Activated CD4-positive, alpha-beta T cell treated with anti-CD3 and anti-CD28 coated beads, Interleukin-2, Interleukin-6, amounts not matched to agents 100 ng/mL and 50 ng/mL, durations not matched to agents 16 hours and 8 hours (primary cell): ENCODE measurements around the gene ASCC2.

Source experiments
- DNase-seq: peaks from one replicate; pipeline ENCODE4 v3.0.0-alpha.2; 2020

ASCC2 gene

DNA sequence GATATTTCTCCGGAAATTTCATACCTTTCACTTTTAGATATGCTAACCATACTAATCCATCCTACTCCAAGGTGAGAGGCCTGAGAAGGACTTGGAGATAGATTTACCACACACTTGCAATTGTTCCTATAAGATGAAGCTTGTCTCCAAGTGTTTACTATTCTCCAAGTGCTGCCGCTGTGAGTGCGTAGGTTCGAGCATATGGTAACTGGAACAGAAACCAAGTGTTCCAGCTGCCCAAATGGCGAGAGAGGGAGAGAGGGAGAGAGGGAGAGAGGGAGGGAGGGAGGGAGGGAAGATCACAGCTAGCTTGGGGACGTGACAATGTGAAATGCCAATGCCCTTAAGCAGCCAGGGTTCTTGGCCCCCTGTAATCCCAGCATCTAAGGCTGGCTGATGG, 21.5 kb downstream of the ASCC2 start:
- no peak for DNase-seq

DNA sequence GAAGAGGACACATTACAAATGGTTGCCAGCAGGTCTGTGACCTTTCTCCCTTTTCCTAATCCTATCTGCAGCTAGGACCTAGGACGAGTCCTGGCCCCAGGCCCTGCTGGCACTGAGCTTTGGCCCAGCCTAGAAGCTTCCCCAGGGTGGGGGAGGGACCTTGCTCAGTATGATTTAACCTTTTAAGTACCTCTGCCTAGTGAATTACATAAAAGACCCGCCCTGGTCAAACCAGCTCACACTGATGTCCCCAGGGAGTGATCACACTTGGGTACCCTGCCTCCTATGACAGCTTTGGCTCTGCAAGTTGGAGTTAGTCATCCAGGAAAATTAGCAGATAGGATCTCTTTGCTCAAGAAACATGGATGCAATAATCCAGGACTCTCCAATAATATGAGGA, 21.9 kb downstream of the ASCC2 start:
- no peak for DNase-seq

DNA sequence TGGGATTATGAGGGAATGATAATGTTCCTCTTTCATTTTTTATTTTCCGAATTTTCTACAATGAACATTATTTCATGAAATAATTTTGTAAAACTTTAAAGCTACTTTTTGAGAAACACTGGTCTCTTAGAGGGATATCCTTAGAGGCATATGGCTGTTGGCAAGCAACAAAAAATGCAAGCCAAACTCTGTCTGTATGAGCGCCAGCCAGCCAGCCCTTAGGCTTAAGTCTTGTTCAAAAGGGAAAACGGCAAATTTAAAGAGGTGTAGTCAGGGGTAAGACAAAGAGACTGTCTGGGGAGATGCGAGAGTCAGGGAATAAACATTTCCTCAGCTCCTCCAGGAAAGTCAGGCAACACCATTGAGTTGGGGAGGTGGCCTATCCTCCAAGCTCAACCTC, 22.5 kb downstream of the ASCC2 start:
- no peak for DNase-seq

DNA sequence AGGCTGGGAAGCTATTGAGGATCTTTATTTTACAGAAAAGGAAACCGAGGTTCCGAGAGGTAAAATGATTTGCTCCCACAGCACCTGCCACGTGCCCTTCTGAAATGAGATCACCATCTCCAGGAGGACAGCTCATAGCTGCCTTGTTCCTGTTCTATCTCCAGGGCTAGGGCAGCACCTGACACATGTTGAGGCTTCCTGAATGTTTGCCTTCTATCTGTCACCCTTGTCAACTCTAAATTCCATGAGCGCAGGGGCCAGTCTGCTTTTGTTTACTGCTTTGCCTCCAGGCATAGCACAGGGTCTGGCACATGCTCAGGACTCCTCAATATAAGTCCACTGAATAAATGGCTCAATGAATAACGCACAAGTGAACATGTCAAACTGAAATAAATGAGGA, 24.1 kb downstream of the ASCC2 start:
- no peak for DNase-seq

DNA sequence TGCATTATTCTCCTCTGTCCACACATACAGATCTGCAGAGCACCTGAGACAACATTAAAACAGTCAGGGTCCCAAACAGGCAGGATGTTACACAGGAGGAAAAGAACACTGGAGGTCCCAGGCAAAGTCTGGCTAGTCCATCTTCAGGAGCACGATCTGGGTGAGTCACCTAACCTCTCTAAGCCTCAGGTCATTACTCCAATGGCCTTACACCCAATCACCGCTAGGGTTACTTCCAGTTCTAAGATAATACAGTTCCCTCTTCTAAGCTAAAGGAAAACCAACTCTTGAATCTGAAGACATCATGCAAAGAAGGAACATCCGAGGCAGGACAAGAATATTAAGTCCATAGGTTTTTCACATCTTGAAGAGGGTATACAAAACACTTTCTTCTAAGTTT, 24.5 kb downstream of the ASCC2 start:
- DNase-seq: no peak

DNA sequence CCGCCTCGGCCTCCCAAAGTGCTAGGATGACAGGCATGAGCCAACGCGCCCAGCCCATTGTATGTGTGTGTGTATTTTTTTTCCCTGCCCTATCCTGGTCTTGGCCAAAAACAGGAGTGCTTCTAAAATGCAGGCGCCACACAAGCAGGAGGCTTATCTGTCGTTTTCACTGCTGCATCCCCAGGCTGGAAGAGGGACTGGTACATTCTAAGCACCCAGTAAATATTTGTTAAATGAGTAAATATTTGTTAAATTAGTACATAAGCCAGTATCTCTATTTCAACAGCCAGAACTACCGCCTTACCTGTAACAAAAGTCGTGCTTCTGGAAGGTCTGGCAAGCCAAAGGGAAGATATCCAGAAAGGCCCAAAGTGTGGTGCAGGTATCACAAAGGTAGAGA, 24.9 kb downstream of the ASCC2 start:
- DNase-seq: no peak

DNA sequence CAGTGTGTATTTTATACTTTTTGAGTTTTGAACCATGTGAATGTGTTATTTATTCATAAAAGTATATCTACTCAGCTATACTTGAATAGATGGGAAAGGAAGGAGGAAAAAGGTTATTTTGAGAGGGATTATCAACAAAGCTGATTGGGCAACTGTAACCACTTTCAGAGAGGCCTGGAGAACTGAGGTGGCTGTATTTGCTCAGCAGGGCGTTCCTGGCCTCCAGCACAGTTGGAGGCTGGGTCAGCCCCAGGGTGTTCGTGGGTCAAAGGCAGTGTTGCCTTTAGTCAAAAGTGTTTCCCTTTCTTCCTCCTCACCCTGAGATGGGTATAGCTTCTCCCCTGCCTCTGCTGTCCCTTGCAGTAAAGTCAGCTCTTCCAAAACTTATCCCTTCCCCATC, 26.7 kb downstream of the ASCC2 start:
- no peak for DNase-seq

DNA sequence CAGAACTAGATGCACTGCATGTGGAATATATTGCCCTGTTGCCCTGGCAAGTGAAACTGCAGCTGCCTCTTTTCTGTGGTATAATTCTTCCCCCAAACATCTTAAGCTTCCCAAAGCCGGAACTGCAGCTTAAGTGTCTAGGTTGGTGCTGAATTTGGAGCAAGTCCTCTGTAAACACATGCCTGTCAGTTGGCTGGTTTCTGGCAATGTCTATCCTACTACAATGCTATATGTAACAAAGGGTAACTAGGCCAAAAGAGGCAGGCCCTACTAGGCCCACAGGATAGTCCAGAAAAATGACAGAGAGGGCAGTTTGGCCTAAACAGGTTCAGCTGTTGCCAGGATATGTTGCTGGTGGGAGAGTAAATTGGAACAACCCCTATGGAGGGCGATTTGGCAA, 27.9 kb downstream of the ASCC2 start:
- DNase-seq: no peak

DNA sequence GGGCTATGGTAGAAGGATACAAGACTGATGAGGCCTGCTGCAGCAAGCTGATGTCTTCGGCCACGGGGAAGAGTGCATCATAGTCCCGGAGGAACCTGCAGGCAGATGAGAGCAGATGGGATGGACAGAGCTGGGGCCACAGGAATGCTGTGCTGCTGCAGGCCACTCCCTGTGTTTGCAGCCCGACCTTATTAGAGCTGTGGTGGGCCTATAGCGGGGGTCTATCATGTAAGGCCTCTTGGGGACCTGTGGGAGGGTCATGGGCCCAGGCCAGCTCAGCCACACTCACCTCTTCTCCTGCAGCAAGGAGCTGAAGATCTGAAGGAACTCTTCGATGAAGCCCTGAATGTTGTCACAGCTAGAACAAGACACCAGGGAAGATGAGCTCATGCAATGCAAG, 31.9 kb downstream of the ASCC2 start:
- no peak for DNase-seq

DNA sequence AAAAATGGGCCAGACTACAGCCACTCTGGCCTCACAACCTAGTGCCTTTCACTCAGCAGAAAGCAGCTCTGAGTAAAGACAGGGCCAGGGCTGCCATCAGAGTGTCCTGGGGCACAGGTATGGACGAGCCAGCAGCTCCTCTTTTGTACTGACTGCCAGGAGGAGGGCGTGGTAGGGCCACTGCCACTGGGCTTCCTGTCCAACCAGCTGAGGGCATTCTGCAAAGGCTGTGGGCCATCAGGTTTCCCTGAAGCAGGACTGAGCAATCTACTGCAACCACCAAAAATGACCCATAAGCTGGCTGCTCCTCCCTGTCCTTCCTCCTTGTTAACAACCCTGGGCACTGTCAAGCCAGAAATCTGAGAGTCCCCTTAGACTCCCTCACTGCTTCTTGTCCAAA, 33.1 kb downstream of the ASCC2 start:
- no peak for DNase-seq

DNA sequence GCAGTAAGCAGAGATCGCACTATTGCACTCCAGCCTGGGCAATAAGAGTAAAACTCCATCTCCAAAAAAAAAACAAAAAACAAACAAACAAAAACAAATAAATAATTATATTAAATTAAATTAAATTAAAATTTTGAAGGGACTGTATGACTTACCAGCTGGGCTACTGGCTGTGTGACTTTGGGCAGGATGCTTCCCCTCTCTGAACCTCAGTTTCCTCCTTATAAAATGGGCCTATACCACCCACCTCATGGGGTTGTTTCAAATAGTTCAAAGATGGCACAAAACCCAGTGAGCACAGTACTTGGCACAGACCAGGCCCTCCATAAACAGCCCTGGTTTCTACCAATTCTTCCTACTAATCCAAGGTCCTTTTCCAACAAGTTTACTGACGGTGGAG, 34.9 kb downstream of the ASCC2 start:
- DNase-seq: no peak

DNA sequence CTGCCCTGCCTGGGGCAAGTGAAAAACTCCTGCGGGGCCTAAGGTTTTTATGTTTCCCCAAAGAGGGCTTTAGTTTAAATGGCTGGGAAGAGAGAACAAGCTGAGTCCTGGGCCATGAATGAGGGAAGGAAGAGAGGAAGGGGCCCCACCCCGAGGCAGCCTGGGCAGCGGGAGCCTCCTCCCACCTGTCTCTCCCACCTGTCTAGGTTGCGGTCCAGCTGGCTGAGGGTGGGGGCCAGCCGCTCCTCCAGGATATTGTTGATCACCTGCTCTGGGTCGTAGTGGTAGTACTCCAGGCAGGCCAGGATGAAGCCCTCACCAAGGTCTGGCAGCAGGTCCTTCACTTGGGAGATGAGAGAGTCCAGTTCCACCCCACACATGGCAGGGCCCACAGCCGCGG, 36.3 kb downstream of the ASCC2 start:
- DNase-seq: no peak

DNA sequence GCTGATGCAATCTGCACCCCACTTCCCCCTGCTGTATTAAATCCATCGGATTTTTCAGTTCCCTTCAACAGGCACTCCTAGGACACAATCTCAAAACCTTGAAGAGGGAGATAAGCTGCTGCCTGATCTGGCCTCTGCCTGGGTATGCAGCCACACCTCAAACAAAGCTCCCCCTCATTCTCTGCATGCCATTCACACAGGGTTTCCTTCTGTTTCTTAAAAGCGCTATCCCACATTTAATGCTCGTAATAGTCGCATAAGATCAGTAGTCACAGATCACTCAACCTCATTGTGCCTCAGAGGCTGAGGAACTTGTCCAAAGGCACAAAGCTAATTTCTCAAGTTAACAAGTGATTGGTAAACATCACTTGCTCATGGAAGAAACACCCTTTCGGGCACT, 36.9 kb downstream of the ASCC2 start:
- DNase-seq: no peak

DNA sequence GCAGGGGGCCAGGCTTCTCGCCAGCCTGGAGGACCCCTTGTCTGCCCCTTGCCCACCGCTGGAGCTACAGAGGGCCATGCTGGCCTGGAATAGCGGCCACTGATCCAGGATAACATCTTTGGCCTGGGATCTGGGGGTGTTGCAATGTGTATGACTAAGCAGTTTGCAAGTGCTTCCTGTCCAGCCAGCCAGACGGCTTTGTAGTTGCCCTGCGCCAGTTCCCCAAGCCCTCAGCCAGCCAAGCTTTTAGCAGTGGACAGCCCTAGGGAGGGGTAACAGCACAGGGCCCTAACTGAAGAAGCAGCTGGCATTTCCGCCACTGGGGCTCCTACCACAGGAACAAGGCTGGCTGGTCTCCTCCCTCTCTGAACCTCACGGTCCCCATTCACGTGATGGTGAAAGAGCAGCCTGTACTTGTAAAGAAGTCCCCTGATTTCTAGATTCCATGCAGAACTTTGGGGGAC, 38.8 kb downstream of the ASCC2 start:
- no peak for DNase-seq

DNA sequence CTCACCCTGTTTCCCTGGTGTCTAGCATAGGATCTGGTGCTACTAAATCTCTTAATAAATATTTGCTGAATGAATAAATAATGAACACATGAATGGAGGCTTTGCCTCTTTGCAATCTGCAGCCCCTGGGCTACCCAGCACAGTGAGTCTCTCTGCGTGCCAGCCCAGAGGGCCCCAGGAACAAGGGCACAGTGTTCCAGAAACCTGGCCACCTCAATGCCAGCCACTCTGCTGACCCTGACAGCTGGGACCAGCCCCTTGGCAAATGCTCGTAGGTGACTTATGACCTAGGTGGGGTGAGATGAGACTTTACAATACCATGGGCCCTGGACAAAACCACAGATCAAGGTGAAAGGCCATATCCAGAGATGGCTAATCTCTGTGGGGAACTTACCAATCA, 39.3 kb downstream of the ASCC2 start:
- DNase-seq: no peak

DNA sequence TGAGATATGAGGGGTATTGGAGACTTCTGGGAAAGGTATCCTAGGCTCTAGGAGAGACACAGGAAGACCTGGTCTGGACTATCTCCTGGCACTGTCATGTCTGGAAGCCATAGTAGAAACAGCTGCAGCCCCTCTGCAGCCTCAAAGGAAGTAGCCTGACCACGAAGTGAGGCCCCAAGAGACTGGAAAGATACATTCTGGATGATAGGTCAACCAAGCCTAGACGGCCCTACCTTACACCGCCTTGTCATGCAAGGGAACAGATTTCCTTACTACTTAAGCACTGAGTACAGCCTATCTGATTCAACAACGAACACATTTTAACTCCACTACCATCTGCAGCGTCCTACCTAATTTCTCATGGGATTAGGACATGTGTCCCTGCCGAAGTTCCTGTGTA, 39.8 kb downstream of the ASCC2 start:
- DNase-seq: no peak

DNA sequence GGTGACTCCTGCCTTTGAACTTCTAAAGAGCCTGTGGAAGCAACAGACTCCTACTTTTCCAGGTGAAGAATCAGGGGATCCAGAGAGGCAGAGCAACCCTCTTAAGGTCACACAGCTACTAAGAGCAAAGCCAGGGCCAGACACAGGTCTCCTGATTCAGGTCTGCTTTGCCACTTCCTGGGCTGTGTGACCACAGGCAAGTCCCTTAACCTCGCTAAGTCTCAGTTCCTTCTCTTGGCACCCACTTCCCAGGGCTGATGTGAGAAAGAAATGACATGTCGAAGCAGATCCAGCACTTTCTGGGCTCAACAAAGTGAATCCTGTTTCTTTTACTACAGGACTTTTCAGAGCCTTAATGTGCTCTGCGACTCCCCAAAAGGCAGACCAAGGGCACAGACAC, 40.7 kb downstream of the ASCC2 start:
- no peak for DNase-seq

DNA sequence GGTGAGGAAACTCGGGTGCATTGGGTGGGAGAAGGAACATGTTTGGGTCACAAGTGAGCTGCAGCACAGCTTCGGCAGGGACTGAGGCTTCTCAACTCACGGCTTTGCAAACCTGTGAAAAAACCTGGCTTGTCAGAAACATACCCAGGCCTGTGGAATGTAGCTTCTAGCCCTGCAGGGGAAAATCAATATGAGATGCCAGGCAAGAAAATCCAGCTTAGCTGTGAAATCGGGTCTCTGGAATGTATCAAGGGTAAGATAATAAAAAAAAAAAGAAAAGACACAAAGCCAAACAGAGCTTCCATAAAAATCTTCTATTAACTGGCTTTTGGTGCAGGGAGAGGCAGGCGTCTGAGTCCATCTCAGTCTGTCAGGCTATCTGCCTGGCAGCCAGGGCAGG, 42.4 kb downstream of the ASCC2 start:
- no peak for DNase-seq

DNA sequence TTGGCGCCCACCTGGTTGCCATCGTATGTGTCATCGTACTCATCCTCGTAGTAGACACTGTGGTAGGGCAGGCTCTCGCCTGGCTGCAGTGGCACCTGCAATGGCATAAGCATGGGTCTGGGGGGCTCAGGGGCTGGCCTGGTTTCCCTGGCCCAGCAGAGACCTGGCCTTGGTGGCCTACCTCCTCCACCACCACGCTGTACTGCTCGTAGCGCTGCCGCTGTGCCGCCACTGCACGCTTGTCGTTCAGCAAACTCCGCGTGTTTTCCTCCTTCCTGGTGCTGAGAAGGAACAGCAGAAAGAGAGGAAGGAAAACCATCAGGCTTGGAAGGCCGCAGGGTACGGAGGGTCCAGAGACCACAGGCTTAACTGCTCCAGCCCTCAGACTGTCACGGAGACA, 44.7 kb downstream of the ASCC2 start:
- no peak for DNase-seq

DNA sequence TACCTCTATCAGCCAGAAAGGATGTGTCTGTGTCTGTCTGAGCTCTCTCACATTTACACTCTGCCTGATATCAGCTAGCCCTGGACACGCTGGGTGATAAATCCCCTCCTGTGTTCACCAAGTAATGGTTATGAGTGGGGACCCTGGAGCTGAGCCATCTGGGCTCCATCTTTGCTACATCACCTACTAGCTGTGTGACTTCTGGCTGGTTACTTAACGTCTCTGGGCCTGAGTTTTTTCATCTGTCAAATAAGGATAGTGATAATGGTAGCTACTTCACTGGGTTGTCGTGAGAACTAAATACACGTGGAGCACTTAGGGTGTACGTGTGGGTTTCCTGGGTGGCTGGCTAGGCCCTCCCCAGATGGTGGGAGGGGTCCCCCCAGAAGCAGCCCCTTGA, 48.0 kb downstream of the ASCC2 start:
- DNase-seq: no peak

DNA sequence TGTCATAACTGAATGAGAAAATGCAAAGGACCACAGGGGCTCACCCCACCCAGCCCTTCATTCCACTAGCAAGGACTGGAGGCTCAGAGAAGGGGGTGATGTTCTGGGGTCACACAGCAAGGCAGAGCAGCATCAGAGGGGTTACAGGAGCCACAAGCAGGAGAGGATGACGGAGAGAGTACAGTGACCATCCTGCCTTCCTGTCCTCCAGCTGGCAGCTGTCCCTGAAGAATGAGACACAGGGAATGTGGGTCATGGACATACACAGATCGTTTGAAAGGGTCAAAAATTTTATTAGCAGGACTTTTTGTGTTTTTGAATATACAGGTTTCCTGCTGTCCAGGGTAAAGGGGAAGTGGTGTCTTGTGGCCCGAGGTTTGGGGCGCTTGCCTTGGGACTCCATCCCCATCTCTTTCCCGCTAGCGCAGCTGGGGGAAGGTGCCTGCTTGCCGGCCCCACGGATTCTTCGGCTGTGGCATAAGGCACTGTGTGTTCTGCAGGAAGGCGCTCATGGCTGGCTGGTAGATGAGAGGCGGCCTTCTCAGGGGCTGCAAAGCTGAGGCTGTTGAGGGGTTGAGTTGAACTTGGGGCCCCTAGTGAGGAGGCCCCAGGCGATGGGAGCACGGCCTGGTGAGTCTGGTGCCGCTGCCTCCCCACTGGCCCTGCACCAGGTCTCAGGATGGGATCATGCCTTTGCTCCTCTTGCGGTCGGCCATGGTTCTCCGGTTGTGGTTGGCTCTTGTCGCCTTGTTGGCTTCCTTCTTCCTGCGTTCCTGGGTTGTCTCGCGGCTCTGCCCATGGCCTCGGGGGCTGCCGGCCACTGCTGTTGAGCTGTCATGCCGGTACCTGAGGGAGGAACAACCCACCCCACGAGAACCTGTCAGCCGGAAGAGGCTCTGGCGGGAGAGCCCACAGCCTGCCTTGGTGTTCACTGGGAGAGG, 49.5 kb downstream of the ASCC2 start:
- no peak for DNase-seq

DNA sequence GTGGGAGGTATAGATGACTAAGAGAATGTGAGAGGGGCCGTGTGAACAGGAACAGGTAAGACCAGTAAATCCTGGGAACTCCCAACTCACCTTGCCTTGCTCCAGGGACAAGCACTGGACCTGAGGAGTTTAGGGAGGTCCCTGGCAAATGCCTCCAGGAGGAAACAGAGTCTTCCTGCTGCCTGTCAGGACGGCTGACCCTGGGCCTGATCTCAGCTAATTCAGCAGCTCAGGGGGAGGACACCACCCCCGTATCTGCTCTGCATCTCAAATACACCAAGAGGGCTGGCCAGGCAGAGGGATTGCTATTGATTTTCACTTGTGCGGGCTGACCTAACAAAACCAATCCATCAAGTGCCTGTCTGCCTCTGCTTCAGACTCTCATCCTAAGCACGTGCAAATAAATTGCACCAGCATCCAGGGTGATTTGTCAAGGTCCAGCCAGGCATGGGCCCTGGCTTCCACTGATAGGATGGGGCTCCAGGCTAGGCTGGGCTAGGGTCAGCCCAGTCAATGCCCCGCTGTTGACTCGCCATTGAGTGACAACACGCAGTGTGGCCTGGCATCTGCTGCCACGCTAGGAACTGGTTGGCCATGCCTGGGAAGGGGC, 50.6 kb downstream of the ASCC2 start:
- no peak for DNase-seq

DNA sequence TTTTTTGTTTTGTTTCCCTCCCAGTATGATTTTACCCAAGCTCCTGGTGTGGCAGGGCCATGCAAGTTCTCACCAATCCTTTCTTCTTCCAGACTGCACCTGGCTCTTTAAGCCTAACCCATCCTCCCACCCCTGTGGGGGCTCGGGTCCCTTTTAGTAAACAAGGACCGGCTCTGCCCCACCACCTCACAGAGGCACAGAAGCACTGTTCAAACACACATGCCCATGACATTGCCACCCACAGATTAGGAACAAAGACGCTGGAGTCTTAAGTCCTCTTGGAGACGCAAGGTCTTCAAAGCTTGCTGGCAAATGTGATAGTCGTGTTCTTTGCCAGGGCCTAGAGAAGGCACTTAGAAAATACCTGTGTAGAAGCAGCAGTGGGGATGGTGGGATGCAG, 52.0 kb downstream of the ASCC2 start:
- DNase-seq: no peak

DNA sequence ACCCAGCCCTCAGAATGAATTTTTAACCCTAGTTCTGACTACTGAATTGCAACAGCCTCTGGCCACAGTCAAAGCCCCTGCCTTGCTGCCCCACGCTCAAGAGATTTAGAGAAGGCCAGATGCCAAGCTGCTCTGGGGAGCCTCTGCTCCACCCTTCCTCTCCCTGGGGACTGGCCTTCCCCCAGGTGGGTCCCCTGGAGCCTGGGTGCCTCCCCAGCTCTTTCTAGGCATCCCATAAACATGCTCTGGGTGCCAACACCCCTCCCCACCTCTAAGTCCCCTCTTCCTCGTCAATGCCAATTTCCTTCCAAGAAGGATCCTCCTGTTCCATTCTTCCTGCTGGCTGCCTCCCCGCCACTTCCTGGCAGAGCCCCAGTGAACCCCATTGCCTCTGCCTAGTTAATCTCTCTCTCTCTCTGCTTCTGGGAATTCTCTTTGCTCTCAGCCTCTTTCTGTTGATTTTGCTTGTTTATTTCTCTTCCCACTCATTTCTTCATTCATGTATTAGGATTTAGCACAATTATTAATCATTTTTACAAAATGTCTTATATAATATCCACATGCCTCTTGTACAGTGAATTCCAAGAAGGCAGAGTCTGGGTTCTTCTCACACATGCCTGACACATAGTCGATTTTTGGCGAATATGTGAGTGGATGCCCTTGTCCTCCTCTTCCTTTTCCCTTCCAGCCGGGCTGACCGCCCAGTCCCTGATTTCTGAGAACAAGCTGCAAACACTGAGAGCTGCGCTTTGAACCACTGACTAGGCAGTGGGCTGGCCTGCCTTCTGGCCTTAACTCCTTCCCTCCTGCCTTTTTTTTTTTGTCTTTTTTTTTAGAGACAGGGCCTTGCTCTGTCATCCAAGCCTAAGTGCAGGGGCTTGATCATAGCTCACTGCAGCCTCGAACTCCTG, 53.4 kb downstream of the ASCC2 start:
- DNase-seq: no peak
